HCT116 (cell line): ENCODE results near the gene REEP5. TPM values are rescaled to one million over a fixed set of nuclear protein-coding genes. Genes with fewer than 3 reads are reported as not detected.

Source experiments
- ATAC-seq: fragments of 200-7000 bp; cut with Tn5 transposase; 2 replicates; pipeline ENCODE4 v1.9.1; 2020; ENCODE audit warnings: mild to moderate bottlenecking, moderate library complexity
- BruUV-seq: library from RNA; stranded (reverse); fragments of 400-500 nt; replicated peaks from 2 replicates; lab custom pipeline; 2021; lab: Mats Ljungman, UMichigan
- CTCF ChIA-PET: fragments of 300-600 bp; sonication (Branson Sonifier 250); formaldehyde crosslinking; loops from one replicate; lab custom pipeline; 2021; ENCODE audit warnings: antibody characterized with exemption; lab: Charles Lee
- POLR2A ChIA-PET: fragments of 300-600, 350-600 bp; sonication (Branson Sonifier 250); formaldehyde crosslinking; loops from one replicate; lab custom pipeline; 2021; ENCODE audit warnings: antibody characterized with exemption; lab: Charles Lee
- RAD21 ChIA-PET, 2 experiments: fragments of 300-600 bp; sonication (Branson Sonifier 250); formaldehyde crosslinking; loops; one replicate each; lab custom pipeline; 2023; ENCODE audit warnings: low total read pairs in 2 of 2; ENCODE audit not compliant: uncharacterized antibody in 2 of 2, unreplicated experiment in 2 of 2, low non-redundant PET in 1 of 2; lab: Charles Lee
- DNase-seq: peaks from one replicate; pipeline ENCODE4 v3.0.0-alpha.2; 2010; ENCODE audit warnings: low read depth, low spot score
- H2AFZ ChIP-seq: fragments of 200-600 bp; shearing (Covaris generic), sonication (generic); 2 replicates; pipeline ENCODE4 v1.6.1; 2017; ENCODE audit warnings: low read depth, mixed run types, mixed read lengths, antibody characterized with exemption, low read length; ENCODE audit not compliant: poor library complexity, severe bottlenecking
- H3K27ac ChIP-seq: 2 replicates; pipeline ENCODE4 v1.5.1; 2012; ENCODE audit warnings: low read depth, low read length
- H3K27me3 ChIP-seq: fragments of 200-600 bp; sonication (generic); 2 replicates; pipeline ENCODE4 v1.6.1; 2016; ENCODE audit warnings: mixed run types, low read length, mixed read lengths; ENCODE audit not compliant: insufficient read depth
- H3K36me3 ChIP-seq, 2 experiments: fragments of 200-500 bp in 1 of 2; fragments of 200-600 bp in 1 of 2; sonication (Bioruptor generic) in 1 of 2; sonication (generic) in 1 of 2; 2 replicates each; pipeline versions ENCODE4 v1.5.1 to v1.6.1; 2014 to 2016; ENCODE audit warnings: low read length in 2 of 2, inconsistent platforms in 1 of 2, mixed read lengths in 1 of 2, mixed run types in 1 of 2; ENCODE audit not compliant: insufficient read depth in 2 of 2, control insufficient read depth in 1 of 2
- H3K4me1 ChIP-seq, 2 experiments: fragments of 200-600 bp in 1 of 2; sonication (generic) in 1 of 2; 2 replicates each; pipeline versions ENCODE4 v1.5.1 to v1.6.1; 2012 to 2017; ENCODE audit warnings: low read length in 2 of 2, inconsistent platforms in 1 of 2, mild to moderate bottlenecking in 1 of 2, mixed read lengths in 1 of 2, mixed run types in 1 of 2, moderate library complexity in 1 of 2; ENCODE audit not compliant: insufficient read depth in 2 of 2, control insufficient read depth in 1 of 2
- H3K4me2 ChIP-seq: fragments of 200-600 bp; sonication (generic); 2 replicates; pipeline ENCODE4 v1.6.1; 2017; ENCODE audit warnings: mixed run types, low read length, mixed read lengths
- H3K4me3 ChIP-seq, 2 experiments: fragments of 200-600 bp in 1 of 2; sonication (generic) in 1 of 2; replicated peaks in 1 of 2; 2 replicates each; pipeline ENCODE4 v1.5.1; 2011 to 2016; ENCODE audit warnings: low read length in 2 of 2, control low read depth in 1 of 2, low read depth in 1 of 2, mild to moderate bottlenecking in 1 of 2, mixed read lengths in 1 of 2, mixed run types in 1 of 2
- H3K79me2 ChIP-seq: fragments of 200-600 bp; sonication (generic); 2 replicates; pipeline ENCODE4 v1.6.1; 2017; ENCODE audit warnings: mild to moderate bottlenecking, mixed run types, low read length, moderate library complexity, mixed read lengths; ENCODE audit not compliant: insufficient read depth
- H3K9ac ChIP-seq: fragments of 200-600 bp; sonication (generic); 2 replicates; pipeline ENCODE4 v1.6.1; 2016; ENCODE audit warnings: low read length, mixed read lengths
- H3K9me2 ChIP-seq: fragments of 200-600 bp; sonication (generic), shearing (Covaris generic); 2 replicates; pipeline ENCODE4 v1.6.1; 2017; ENCODE audit warnings: mixed run types, mild to moderate bottlenecking, moderate library complexity; ENCODE audit not compliant: insufficient read depth
- H3K9me3 ChIP-seq, 2 experiments: fragments of 200-500 bp in 1 of 2; fragments of 200-600 bp in 1 of 2; sonication (Bioruptor generic) in 1 of 2; sonication (generic) in 1 of 2; 2 replicates each; pipeline ENCODE4 v1.6.1; 2014 to 2017; ENCODE audit warnings: low read length in 2 of 2, mixed read lengths in 2 of 2, inconsistent platforms in 1 of 2, low read depth in 1 of 2, mild to moderate bottlenecking in 1 of 2, mixed run types in 1 of 2, moderate library complexity in 1 of 2; ENCODE audit not compliant: control insufficient read depth in 1 of 2, insufficient read depth in 1 of 2
- H4K20me1 ChIP-seq: fragments of 200-600 bp; sonication (generic), shearing (Covaris generic); 2 replicates; pipeline ENCODE4 v1.6.1; 2017; ENCODE audit warnings: mixed run types, mild to moderate bottlenecking, moderate library complexity; ENCODE audit not compliant: insufficient read depth
- ATF3 ChIP-seq: IDR thresholded peaks from 2 replicates; pipeline ENCODE4 v1.6.1; 2012
- CEBPB ChIP-seq: IDR thresholded peaks from 2 replicates; pipeline ENCODE4 v1.6.1; 2012; ENCODE audit warnings: low read depth
- EGR1 ChIP-seq: IDR thresholded peaks from 2 replicates; pipeline ENCODE4 v1.6.1; 2012; ENCODE audit warnings: low read depth
- ELF1 ChIP-seq: IDR thresholded peaks from 2 replicates; pipeline ENCODE4 v1.6.1; 2012; ENCODE audit warnings: low read depth, borderline replicate concordance
- EZH2 ChIP-seq: fragments of 200-600 bp; sonication (generic); IDR thresholded peaks from 2 replicates; pipeline ENCODE4 v1.6.1; 2017; ENCODE audit warnings: antibody characterized with exemption, mixed run types
- EZH2phosphoT487 ChIP-seq: fragments of 200-600 bp; IDR thresholded peaks from 2 replicates; pipeline ENCODE4 v1.6.1; 2018; ENCODE audit warnings: antibody characterized with exemption, borderline replicate concordance
- FOSL1 ChIP-seq: IDR thresholded peaks from 2 replicates; pipeline ENCODE4 v1.6.1; 2012; ENCODE audit warnings: low read depth
- JUND ChIP-seq: IDR thresholded peaks from 2 replicates; pipeline ENCODE4 v1.6.1; 2012
- MAX ChIP-seq: IDR thresholded peaks from 2 replicates; pipeline ENCODE4 v1.6.1; 2012
- POLR2A ChIP-seq: IDR thresholded peaks from 2 replicates; pipeline ENCODE4 v1.7.0; 2011; ENCODE audit warnings: borderline replicate concordance; ENCODE audit not compliant: insufficient read depth, insufficient read length; ENCODE audit errors: extremely low read depth
- POLR2AphosphoS5 ChIP-seq: IDR thresholded peaks from 2 replicates; pipeline ENCODE4 v1.6.1; 2011; ENCODE audit warnings: mild to moderate bottlenecking, low read depth, low read length, moderate library complexity
- RAD21 ChIP-seq: IDR thresholded peaks from 2 replicates; pipeline ENCODE4 v1.6.1; 2012; ENCODE audit warnings: low read depth, mild to moderate bottlenecking
- REST ChIP-seq: IDR thresholded peaks from 2 replicates; pipeline ENCODE4 v1.6.1; 2012; ENCODE audit warnings: low read depth
- SRF ChIP-seq: IDR thresholded peaks from 2 replicates; pipeline ENCODE4 v1.6.1; 2012; ENCODE audit warnings: low read depth
- TCF7L2 ChIP-seq: IDR thresholded peaks from 2 replicates; pipeline ENCODE4 v1.7.0; 2011; ENCODE audit warnings: borderline replicate concordance, inconsistent platforms; ENCODE audit not compliant: insufficient read depth, insufficient read length; ENCODE audit errors: extremely low read depth
- ZFX ChIP-seq: fragments of 450-650 bp; IDR thresholded peaks from 2 replicates; pipeline ENCODE4 v1.6.1; 2017
- ZNF274 ChIP-seq: fragments of 200-500 bp; sonication (Bioruptor generic); IDR thresholded peaks from 2 replicates; pipeline ENCODE4 v1.6.1; 2014; ENCODE audit warnings: mild to moderate bottlenecking, low read depth, low read length, inconsistent platforms
- intact Hi-C: fragments of 100-400 bp; cut with micrococcal nuclease; formaldehyde crosslinking; loops from 2 replicates; pipeline ENCODE4 v1.10.0; 2022
- total RNA-seq: library from RNA; stranded (reverse); gene quantifications from one replicate; pipeline ENCODE4 v1.2.1, GENCODE V29; 2021; ENCODE audit not compliant: unreplicated experiment

REEP5 gene
- total RNA-seq, 1 experiment from 2014 or later = 71.7 TPM

GRCh38 chr5:112957036-112957808, 35.2 kb upstream of the REEP5 start:
- ChIA-PET POLR2A (no interaction called here), RAD21 (no interaction called here), CTCF (no interaction called here)
- Histone ChIP-seq H4K20me1 (no peaks in the 10 kb centered on the region), H3K4me1 (peaks cover 28 to 37% of the 10 kb centered on the region in 2 experiments), H3K4me2 (no peak overlapping the region), H3K4me3 (no peak overlapping the region), H3K9ac (no peak overlapping the region), H3K27me3 (no peaks in the 10 kb centered on the region), H3K9me3 (no peaks in the 10 kb centered on the region), H3K9me2 (no peaks in the 10 kb centered on the region), H3K79me2 (no peaks in the 10 kb centered on the region), H3K36me3 (no peaks in the 10 kb centered on the region), H2AFZ (no peak overlapping the region), H3K27ac (no peak overlapping the region)
- intact Hi-C loops = no loop called here
- BruUV-seq = no TSS peak
- DNase-seq (no peak), ATAC-seq (no peak)
- no peak for TF ChIP-seq JUND
- TF ChIP-seq CEBPB = no peak
- no peak for TF ChIP-seq SRF
- TF ChIP-seq RAD21 = no peak
- TF ChIP-seq ELF1 = no peak
- TF ChIP-seq ZNF274 = no peak

- no peaks in the 10 kb centered on the region for H3K9me2 ChIP-seq
- H3K36me3 ChIP-seq = no peaks in the 10 kb centered on the region
- intact Hi-C loops = no loop called here
- H3K79me2 ChIP-seq = no peaks in the 10 kb centered on the region
- H4K20me1 ChIP-seq = no peaks in the 10 kb centered on the region
- H3K27ac ChIP-seq = no peak overlapping the region
- POLR2A ChIA-PET = no interaction called here
- DNase-seq = no peak
- H2AFZ ChIP-seq = no peak overlapping the region
- H3K4me2 ChIP-seq = no peak overlapping the region
- RAD21 ChIA-PET = no interaction called here
- H3K27me3 ChIP-seq = no peaks in the 10 kb centered on the region
- peaks cover 28 to 37% of the 10 kb centered on the region in 2 experiments for H3K4me1 ChIP-seq
- no peak overlapping the region for H3K4me3 ChIP-seq
- CTCF ChIA-PET = no interaction called here
- no peaks in the 10 kb centered on the region for H3K9me3 ChIP-seq
- BruUV-seq = no TSS peak
- no peak for ATAC-seq
- H3K9ac ChIP-seq = no peak overlapping the region
- TF ChIP-seq POLR2A (no peak), EGR1 (no peak), ATF3 (no peak), POLR2AphosphoS5 (no peak), SRF (no peak), MAX (no peak), EZH2phosphoT487 (no peak), TCF7L2 (no peak), RAD21 (no peak), REST (no peak), CEBPB (no peak), JUND (no peak), EZH2 (no peak), ZFX (no peak), FOSL1 (no peak), ZNF274 (no peak)
These were observed 34.6 kb upstream of the REEP5 start for GRCh38 chr5:112956606-112957005.
